ENCODE measurements around the gene CPLX4.

The CPLX4 gene

DNA sequence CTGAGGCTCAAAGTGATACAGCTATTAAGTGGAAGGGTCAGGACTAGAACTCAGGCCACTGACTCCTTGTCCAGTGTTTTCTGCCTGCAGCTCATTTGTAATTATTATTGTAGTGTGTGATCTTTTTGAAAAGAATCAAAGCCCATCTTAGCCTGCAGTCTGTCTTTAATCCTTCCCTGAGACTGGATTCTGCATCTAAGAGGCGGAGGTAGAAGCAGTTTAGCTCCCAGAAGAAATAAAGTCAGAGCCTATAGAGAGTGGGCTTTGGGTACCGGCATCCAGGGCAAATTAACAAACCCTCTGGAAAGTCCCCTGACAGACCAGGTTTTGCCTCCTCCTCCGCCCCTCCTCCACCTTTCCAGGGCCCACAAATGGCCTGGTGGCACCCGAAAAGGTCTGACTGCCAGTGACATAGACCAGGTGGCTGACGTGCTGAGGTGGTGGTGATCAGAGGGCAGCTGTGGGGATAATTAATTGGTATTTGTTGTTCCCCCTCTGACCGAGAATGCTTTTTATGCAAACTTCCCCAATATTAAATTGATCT lies 43.0 kb downstream of the CPLX4 start:
- TF ChIP-seq, protein P1, sequence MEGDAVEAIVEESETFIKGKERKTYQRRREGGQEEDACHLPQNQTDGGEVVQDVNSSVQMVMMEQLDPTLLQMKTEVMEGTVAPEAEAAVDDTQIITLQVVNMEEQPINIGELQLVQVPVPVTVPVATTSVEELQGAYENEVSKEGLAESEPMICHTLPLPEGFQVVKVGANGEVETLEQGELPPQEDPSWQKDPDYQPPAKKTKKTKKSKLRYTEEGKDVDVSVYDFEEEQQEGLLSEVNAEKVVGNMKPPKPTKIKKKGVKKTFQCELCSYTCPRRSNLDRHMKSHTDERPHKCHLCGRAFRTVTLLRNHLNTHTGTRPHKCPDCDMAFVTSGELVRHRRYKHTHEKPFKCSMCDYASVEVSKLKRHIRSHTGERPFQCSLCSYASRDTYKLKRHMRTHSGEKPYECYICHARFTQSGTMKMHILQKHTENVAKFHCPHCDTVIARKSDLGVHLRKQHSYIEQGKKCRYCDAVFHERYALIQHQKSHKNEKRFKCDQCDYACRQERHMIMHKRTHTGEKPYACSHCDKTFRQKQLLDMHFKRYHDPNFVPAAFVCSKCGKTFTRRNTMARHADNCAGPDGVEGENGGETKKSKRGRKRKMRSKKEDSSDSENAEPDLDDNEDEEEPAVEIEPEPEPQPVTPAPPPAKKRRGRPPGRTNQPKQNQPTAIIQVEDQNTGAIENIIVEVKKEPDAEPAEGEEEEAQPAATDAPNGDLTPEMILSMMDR (IDR thresholded peaks at IDR 0.05; ENCODE audit: low read depth, low read length), result no peak
- no peak for TF ChIP-seq MYC (IDR thresholded peaks at IDR 0.05; ENCODE audit: low read depth, low read length)
- TF ChIP-seq, protein P2, sequence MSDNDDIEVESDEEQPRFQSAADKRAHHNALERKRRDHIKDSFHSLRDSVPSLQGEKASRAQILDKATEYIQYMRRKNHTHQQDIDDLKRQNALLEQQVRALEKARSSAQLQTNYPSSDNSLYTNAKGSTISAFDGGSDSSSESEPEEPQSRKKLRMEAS (IDR thresholded peaks at IDR 0.05; ENCODE audit: low read depth, low read length), result no peak
- H3K4me3 ChIP-seq (ENCODE audit: low read depth, low read length), result no peak overlapping the region
- DNase-seq (ENCODE audit: low read depth), result no peak

DNA sequence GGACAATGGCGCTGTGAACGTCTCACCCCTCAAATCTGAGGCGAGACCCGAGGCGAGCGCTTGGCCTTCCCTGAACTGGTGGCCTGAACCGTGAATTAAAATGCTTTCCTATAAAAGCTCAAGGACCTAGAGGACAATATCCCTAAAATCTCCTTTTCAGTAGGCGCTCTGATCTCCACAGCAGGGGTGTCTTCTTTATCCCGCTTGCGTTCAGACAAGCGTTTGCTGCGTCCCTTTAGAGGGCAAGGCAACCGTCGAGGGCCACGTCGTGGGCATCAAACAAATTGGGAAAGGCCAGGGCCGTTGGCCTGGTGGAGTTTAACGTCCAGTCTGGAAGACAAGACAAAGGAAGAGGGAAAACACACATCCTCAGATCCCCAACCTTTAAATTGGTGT lies 43.9 kb downstream of the CPLX4 start:
- no peak for DNase-seq (ENCODE audit: low read depth)
- TF ChIP-seq, protein P1 (IDR thresholded peaks at IDR 0.05; ENCODE audit: low read depth, low read length), result no peak
- TF ChIP-seq, protein P2 (IDR thresholded peaks at IDR 0.05; ENCODE audit: low read depth, low read length), result no peak
- TF ChIP-seq POLR2A (IDR thresholded peaks at IDR 0.05; ENCODE audit: extremely low read depth, insufficient read length), result no peak
- no peak for TF ChIP-seq MYC (IDR thresholded peaks at IDR 0.05; ENCODE audit: low read depth, low read length)
- no peak overlapping the region for H3K4me3 ChIP-seq (ENCODE audit: low read depth, low read length)

DNA sequence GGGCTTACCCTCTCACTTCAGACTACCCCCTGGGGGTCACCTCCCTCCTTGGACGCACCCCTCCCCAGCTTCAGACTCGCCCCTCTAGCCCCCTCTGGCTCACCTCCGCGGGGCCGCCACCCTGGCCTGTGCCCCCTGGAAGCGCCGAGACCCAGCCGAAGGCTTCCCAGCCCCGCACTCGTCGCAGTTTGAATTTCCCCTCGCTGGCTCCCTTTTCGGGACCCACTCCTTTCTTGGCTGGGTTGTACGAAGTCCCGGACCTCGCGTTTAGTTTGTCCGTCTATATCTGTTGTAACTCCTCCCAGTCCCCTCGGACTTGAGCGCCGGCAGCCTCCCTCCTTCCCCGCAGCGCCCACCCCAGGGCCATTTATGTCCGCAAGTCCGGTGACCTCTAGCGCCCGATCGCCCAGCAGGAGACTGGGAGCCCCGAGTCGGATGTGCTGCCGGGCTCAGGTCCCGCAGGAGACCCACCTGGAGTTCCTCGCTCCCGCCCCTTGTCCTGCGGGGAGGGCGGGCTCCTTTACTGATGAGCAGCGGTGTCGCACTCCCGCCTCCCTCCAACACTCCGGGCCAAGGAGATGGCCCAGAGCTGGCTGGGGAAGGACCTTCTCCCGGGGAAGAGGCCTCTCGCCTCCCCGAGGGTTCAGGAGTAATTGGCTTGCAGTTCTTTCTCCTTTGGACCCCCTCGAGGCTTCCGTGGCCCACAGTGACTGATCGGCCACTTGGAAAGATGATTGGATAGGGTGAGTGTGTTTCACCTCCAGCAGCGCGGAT lies 44.5 kb downstream of the CPLX4 start:
- no peak overlapping the region for H3K4me3 ChIP-seq (ENCODE audit: low read depth, low read length)
- DNase-seq (ENCODE audit: low read depth), result no peak
- TF ChIP-seq, protein P2 (IDR thresholded peaks at IDR 0.05; ENCODE audit: low read depth, low read length), result no peak
- TF ChIP-seq, protein P1 (IDR thresholded peaks at IDR 0.05; ENCODE audit: low read depth, low read length), result no peak
- TF ChIP-seq MYC (IDR thresholded peaks at IDR 0.05; ENCODE audit: low read depth, low read length), result no peak
- TF ChIP-seq POLR2A (IDR thresholded peaks at IDR 0.05; ENCODE audit: extremely low read depth, insufficient read length), result no peak

DNA sequence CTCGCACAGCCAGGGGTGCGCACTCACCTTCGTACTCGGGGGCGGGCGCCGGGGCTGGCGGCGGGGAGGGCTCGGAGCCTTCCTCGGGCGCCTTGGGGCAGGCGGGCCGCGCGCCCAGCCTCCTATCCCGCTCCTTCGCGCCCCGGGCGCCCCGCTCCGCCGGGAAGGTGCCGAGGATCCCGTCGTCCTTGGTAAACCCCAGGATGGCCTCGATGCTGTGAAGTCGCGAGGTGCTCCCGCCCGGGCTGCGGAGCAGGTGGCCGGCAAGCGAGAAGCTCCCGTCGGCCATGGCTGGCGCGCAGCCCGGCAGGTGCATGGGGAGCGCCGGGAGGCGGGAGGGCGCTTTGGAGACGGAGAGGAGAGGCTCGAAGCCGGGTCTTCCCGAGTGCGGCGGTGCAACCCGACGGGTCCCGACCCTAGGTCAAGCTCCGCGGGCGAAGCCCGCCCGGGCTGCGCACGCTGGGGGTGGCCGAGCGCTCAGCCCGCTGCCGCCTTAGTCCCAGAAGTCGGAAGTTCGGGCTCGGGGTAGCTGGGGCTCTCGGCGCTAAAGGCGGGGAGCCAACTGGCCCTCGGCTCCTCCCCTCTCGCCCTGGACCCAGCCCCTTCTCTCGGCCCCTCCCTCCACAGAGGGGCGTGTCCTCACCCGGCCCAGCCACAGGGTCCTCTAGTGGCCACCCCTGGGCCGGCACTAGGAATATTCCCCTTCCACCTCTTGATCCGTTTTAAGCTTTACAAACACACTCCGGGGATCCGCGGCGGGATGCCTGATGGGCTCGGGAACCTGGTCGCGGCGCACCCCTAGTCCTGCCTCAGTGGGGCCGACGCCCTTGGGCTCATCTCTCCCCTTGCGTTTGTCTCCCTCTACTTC lies 45.3 kb downstream of the CPLX4 start, which contains the start of gene RAX:
Gene RAX (minus strand): TSS at position 564 of the 868 bp plus-strand sequence. CDS start 248 bp downstream, at position 316.
- TF ChIP-seq, protein P2 (IDR thresholded peaks at IDR 0.05; ENCODE audit: low read depth, low read length), result no peak
- no peak for TF ChIP-seq MYC (IDR thresholded peaks at IDR 0.05; ENCODE audit: low read depth, low read length)
- no peak for TF ChIP-seq POLR2A (IDR thresholded peaks at IDR 0.05; ENCODE audit: extremely low read depth, insufficient read length)
- TF ChIP-seq, protein P1 (IDR thresholded peaks at IDR 0.05; ENCODE audit: low read depth, low read length), result no peak
- H3K4me3 ChIP-seq (ENCODE audit: low read depth, low read length), result no peak within 1 kb of the TSS
- DNase-seq (ENCODE audit: low read depth), result no peak

DNA sequence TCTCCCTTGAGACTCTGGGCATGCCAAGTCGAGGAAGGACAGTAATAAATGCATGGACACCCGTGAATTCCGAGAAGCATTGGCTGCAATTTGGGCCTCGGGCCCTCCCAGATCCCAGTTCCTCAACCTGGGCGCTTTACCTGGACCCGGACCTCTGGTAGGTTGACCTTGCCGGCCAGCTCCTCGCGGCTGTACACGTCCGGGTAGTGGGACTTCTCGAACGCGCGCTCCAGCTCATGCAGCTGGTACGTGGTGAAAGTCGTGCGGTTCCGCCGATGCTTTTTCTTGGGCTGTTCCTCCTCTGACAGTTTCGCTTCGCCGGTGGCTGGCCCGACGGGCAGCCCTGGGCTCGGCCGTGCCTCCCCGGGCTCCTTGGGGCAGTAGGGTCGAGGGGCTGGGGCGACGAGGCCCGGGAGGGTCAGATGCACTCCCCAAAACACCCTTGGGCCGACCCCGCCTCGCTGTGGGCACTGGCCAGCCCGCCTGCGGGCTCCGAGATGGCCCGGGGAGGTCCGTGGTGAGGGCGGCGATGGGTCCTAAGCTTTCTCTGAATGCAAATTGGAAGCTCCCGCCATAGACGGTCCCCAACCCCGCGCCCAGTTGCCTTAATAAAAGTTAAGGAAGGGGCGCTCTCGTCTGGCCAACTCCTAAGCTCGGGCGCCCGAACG lies 46.1 kb downstream of the CPLX4 start:
- no peak overlapping the region for H3K4me3 ChIP-seq (ENCODE audit: low read depth, low read length)
- DNase-seq (ENCODE audit: low read depth), result no peak
- TF ChIP-seq, protein P1 (IDR thresholded peaks at IDR 0.05; ENCODE audit: low read depth, low read length), result no peak
- TF ChIP-seq, protein P2 (IDR thresholded peaks at IDR 0.05; ENCODE audit: low read depth, low read length), result no peak
- TF ChIP-seq MYC (IDR thresholded peaks at IDR 0.05; ENCODE audit: low read depth, low read length), result no peak
- TF ChIP-seq POLR2A (IDR thresholded peaks at IDR 0.05; ENCODE audit: extremely low read depth, insufficient read length), result no peak

Measured in NB4 (cell line).